NT2/D1 (cell line): Measurements from ENCODE around the gene ZBTB46.
"Not testable (repeated sequence)": the region's sequence is repeated elsewhere in the genome, so short reads cannot be mapped to it uniquely, and the experiment has no call there.

ENCODE experiments used
- DNase-seq: peaks from one replicate; pipeline ENCODE4 v3.0.0-alpha.2; 2011; ENCODE audit warnings: low read depth, low spot score
- H3K27me3 ChIP-seq: 2 replicates; pipeline ENCODE4 v1.6.0; 2011; ENCODE audit warnings: mild to moderate bottlenecking; ENCODE audit not compliant: insufficient read length, insufficient read depth
- H3K36me3 ChIP-seq: 2 replicates; pipeline ENCODE4 v1.6.1; 2011; ENCODE audit warnings: mild to moderate bottlenecking, low read length, mixed read lengths; ENCODE audit not compliant: insufficient read depth, insufficient read length
- H3K4me1 ChIP-seq: 2 replicates; pipeline ENCODE4 v1.5.1; 2011; ENCODE audit not compliant: insufficient read depth, insufficient read length
- H3K4me3 ChIP-seq: 2 replicates; pipeline ENCODE4 v1.5.1; 2011; ENCODE audit warnings: low read depth; ENCODE audit not compliant: insufficient read length
- H3K9ac ChIP-seq: 2 replicates; pipeline ENCODE4 v1.6.0; 2011; ENCODE audit warnings: low read depth; ENCODE audit not compliant: insufficient read length
- H3K9me3 ChIP-seq: 2 replicates; pipeline ENCODE4 v1.5.1; 2011; ENCODE audit warnings: mild to moderate bottlenecking, low read length; ENCODE audit not compliant: insufficient read depth
- SUZ12 ChIP-seq: IDR thresholded peaks from 2 replicates; pipeline ENCODE4 v1.6.1; 2011; ENCODE audit not compliant: insufficient read length, insufficient read depth; ENCODE audit errors: extremely low read depth
- YY1 ChIP-seq: IDR thresholded peaks from 2 replicates; pipeline ENCODE4 v1.6.1; 2011; ENCODE audit not compliant: insufficient read length, insufficient read depth
- ZNF274 ChIP-seq: IDR thresholded peaks from 2 replicates; pipeline ENCODE4 v1.6.1; 2011; ENCODE audit warnings: mild to moderate bottlenecking, low read depth, low read length

Gene ZBTB46

GRCh38 chr20:63830841-63831588, at the start of gene ZBTB46:
Gene ZBTB46 (minus strand): TSS chr20:63831264. CDS start chr20:63790757, 40,507 bp downstream.
- TF ChIP-seq SUZ12: no peak
- no peak for TF ChIP-seq YY1
- TF ChIP-seq ZNF274: no peak
- H3K9ac ChIP-seq: peak within 1 kb of the TSS; percentile 83
- no peak for DNase-seq

GRCh38 chr20:63878899-63879663, 48.0 kb upstream of the ZBTB46 start:
- no peak overlapping the region for H3K9ac ChIP-seq
- peaks cover 87% of the 10 kb centered on the region for H3K36me3 ChIP-seq
- DNase-seq: no peak
- H3K9me3 ChIP-seq: no peaks in the 10 kb centered on the region
- H3K4me3 ChIP-seq: no peak overlapping the region
- H3K27me3 ChIP-seq: no peaks in the 10 kb centered on the region
- TF ChIP-seq ZNF274 (no peak), SUZ12 (no peak), YY1 (no peak)
- peaks cover 4% of the 10 kb centered on the region for H3K4me1 ChIP-seq

More at GRCh38 chr20:63830841-63831588, at the start of gene ZBTB46:
- H3K9me3 ChIP-seq: no peaks in the 10 kb centered on the region
- peak within 1 kb of the TSS; percentile 73 for H3K4me3 ChIP-seq
- H3K36me3 ChIP-seq: no peaks in the 10 kb centered on the region
- H3K4me1 ChIP-seq: peaks cover 24% of the 10 kb centered on the region
- peaks cover 31% of the 10 kb centered on the region for H3K27me3 ChIP-seq

GRCh38 chr20:63877755-63878470, 46.8 kb upstream of the ZBTB46 start:
- H3K36me3 ChIP-seq: peaks cover 86% of the 10 kb centered on the region
- no peaks in the 10 kb centered on the region for H3K9me3 ChIP-seq

GRCh38 chr20:63876489-63877036, 45.5 kb upstream of the ZBTB46 start:
- Histone ChIP-seq H3K27me3 (no peaks in the 10 kb centered on the region), H3K9me3 (no peaks in the 10 kb centered on the region), H3K4me3 (no peak overlapping the region), H3K4me1 (peaks cover 4% of the 10 kb centered on the region), H3K9ac (no peak overlapping the region), H3K36me3 (peaks cover 85% of the 10 kb centered on the region)
- DNase-seq: no peak
- TF ChIP-seq SUZ12: no peak
- TF ChIP-seq ZNF274: no peak
- no peak for TF ChIP-seq YY1

More at GRCh38 chr20:63877755-63878470, 46.8 kb upstream of the ZBTB46 start:
- Histone ChIP-seq H3K9ac (no peak overlapping the region), H3K27me3 (no peaks in the 10 kb centered on the region), H3K4me3 (no peak overlapping the region), H3K4me1 (peaks cover 4% of the 10 kb centered on the region)
- TF ChIP-seq ZNF274 (no peak), YY1 (no peak), SUZ12 (no peak)
- no peak for DNase-seq

GRCh38 chr20:63874241-63874640, 43.2 kb upstream of the ZBTB46 start:
- not testable (repeated sequence) for H3K4me3 ChIP-seq, H3K4me1 ChIP-seq, DNase-seq, H3K9ac ChIP-seq, H3K27me3 ChIP-seq, H3K9me3 ChIP-seq
- H3K36me3 ChIP-seq: peaks cover 91% of the 10 kb centered on the region

GRCh38 chr20:63873477-63873971, 42.5 kb upstream of the ZBTB46 start:
- H3K36me3 ChIP-seq: peaks cover 91% of the 10 kb centered on the region
- no peak for DNase-seq
- no peak overlapping the region for H3K4me3 ChIP-seq
- no peak overlapping the region for H3K9ac ChIP-seq
- no peaks in the 10 kb centered on the region for H3K27me3 ChIP-seq
- TF ChIP-seq ZNF274 (no peak), SUZ12 (no peak), YY1 (no peak)
- no peaks in the 10 kb centered on the region for H3K9me3 ChIP-seq
- H3K4me1 ChIP-seq: peaks cover 4% of the 10 kb centered on the region

GRCh38 chr20:63868264-63868663, 37.2 kb upstream of the ZBTB46 start:
- no peak overlapping the region for H3K9ac ChIP-seq
- TF ChIP-seq YY1 (no peak), ZNF274 (no peak), SUZ12 (no peak)
- no peak for DNase-seq
- peaks cover 64% of the 10 kb centered on the region for H3K36me3 ChIP-seq
- H3K4me1 ChIP-seq: peaks cover 7% of the 10 kb centered on the region
- no peak overlapping the region for H3K4me3 ChIP-seq
- H3K9me3 ChIP-seq: no peaks in the 10 kb centered on the region
- H3K27me3 ChIP-seq: no peaks in the 10 kb centered on the region

GRCh38 chr20:63867042-63867441, 36.0 kb upstream of the ZBTB46 start:
- H3K4me3 ChIP-seq, H3K9me3 ChIP-seq, DNase-seq, H3K27me3 ChIP-seq, H3K9ac ChIP-seq: not testable (repeated sequence)
- Histone ChIP-seq H3K4me1 (peaks cover 11% of the 10 kb centered on the region), H3K36me3 (peaks cover 65% of the 10 kb centered on the region)
